GM12872 (cell line): ENCODE measurements around the gene BRIP1.

ENCODE experiments used
- TF ChIP-seq, protein P1 (sequence below): IDR thresholded peaks from 3 replicates; pipeline ENCODE4 v1.5.1; 2011; ENCODE audit warnings: low read depth, mild to moderate bottlenecking, low read length, moderate library complexity; ENCODE audit not compliant: insufficient read depth

The BRIP1 gene

DNA sequence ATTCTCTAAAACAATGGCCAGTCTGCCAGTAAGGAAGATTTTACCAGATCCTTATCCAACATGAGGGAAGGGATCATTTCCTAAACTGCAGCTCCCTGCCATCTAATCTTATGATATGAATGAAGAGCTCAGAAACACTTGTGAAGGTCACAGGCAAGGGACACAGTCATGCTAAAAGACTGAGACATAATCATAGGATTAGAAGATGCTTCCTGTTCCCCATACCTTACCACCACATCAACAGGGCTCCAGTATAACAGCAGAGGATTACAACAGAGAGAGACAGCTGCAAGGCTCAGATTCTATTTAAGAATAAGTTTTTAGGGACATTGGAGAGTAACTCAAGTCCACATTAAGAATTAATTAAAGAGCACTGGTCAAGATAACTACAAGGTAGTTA, 93.3 kb downstream of the BRIP1 start:
- TF ChIP-seq, protein P1, sequence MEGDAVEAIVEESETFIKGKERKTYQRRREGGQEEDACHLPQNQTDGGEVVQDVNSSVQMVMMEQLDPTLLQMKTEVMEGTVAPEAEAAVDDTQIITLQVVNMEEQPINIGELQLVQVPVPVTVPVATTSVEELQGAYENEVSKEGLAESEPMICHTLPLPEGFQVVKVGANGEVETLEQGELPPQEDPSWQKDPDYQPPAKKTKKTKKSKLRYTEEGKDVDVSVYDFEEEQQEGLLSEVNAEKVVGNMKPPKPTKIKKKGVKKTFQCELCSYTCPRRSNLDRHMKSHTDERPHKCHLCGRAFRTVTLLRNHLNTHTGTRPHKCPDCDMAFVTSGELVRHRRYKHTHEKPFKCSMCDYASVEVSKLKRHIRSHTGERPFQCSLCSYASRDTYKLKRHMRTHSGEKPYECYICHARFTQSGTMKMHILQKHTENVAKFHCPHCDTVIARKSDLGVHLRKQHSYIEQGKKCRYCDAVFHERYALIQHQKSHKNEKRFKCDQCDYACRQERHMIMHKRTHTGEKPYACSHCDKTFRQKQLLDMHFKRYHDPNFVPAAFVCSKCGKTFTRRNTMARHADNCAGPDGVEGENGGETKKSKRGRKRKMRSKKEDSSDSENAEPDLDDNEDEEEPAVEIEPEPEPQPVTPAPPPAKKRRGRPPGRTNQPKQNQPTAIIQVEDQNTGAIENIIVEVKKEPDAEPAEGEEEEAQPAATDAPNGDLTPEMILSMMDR: no peak

DNA sequence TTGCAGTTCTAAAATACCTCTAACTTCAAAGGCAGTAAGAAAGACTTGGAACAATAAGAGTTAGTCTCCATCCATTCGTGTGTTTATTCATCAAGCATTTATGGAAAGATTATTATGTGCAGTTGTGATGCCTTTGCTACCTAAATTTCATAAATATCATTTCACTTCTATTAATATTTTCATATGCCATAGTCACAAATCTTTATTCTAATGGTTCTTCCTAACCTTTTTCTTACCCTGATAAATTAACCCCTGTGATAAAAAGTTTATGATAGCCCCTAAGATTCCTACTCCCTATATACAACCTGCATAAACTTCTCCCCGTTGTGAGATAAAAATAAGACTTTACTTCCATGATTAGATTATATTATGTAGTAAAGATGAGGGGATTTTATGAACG, 94.9 kb downstream of the BRIP1 start:
- TF ChIP-seq, protein P1: no peak

DNA sequence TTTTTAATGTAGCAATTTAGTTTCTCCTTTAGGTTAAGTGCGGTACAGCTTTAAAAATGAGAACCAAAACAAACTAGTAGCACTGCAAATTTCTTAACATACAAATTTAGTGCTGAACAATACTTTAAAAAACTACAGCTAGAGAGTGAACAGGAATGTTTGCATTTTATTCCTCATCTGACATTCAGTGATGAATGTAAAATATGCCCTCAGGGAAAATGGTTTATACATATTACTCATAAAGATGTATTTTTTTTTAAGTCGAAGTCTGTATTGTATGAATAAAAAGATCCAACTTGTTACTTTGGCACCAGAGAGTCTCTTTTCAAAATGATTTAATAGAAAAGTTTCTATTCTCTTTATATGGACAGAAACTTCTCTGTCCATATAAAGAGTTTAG, 96.8 kb downstream of the BRIP1 start:
- TF ChIP-seq, protein P1: no peak

DNA sequence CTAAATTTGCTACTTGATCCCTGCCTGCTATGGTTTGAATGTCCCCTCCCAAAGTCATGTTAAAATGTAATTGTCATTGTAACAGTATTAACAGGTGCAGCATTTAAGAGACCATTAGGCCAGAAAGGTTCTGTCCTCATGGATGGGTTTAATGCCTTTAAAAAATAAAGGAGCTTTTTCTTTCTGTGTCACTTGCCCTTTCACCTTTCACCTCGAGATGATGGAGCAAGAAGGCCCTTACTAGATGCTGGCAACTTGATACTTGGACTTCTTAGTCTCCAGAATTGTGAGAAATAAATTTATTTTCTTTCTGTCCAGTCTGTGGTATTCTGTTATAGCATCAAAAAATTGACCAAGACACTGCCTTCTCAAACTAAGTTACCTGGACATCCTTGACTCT, 98.5 kb downstream of the BRIP1 start:
- TF ChIP-seq, protein P1: no peak

DNA sequence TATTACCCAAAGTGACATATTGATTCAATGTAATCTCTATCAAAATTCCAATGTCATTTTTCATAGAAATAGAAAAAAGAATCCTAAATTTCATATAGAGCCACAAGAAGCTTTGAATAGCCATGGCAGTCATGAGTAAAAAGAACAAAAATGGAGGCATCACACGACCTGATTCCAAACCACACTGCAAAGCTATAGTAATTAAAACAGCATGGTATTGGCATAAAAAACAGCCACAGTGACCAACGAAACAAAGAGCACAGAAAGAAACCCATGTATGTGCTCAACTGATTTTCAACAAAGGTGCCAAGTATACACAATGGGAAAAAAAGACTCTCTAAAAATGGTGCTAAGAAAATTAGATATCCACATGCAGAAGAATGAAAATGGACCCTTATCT, 101.5 kb downstream of the BRIP1 start:
- TF ChIP-seq, protein P1: no peak

DNA sequence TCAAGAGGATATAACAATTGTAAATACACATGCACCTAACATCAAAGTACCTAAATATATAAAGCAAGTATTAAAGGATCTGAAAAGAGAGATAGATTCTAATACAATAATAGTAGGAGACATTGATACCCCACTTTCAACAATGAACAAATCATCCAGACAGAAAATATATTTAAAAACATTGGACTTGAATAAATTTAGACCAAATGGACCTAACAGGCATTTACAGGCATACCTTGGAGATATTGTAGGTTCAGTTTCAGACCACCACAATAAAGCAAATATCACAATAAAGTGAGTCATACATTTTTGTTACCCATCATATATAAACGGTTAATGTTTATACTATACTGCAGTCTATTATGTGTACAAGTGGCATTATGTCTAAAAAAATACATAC, 104.0 kb downstream of the BRIP1 start:
- TF ChIP-seq, protein P1: no peak

DNA sequence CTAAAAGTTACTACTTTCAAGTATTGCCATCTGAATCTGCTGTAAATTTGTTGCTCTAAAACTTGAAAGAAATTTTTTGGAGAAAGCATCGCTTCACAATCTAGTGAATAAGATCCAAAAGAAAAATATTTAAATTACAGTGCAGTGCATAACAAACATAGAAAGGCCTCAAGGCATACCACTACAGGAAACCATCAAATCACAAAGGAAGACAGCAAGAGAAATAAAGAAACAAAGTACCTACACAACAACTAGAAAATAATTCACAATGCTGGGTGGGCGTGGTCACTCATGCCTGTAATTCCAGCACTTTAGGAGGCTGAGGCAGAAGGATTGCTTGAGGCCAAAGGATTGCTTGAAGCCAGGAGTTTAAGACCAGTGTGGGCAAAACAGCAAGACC, 104.9 kb downstream of the BRIP1 start:
- TF ChIP-seq, protein P1: no peak

DNA sequence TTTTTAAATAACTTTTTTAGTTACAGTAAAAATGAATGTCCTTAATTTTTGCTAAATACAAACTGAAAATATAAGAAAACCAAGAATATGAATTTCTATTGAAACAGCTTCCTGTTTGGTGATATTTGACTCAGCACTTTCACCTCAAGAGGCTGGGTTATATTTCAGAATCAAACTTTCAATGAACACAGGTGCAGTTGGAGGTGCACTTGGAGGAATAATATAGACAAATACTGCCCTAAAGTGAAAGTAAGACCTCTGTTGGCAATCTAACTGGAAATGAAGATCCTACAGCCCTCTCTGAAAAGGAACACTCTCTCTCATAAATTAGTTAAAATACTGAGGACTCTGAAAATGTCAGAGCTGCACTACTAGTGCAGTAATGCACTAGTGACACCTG, 106.2 kb downstream of the BRIP1 start:
- TF ChIP-seq, protein P1: no peak
